HG03571 (cell line): ENCODE data around the gene OTX2.

ENCODE experiments used
- ATAC-seq: cut with Tn5 transposase; IDR thresholded peaks from one replicate; pipeline ENCODE4 v1.9.1; 2021; ENCODE audit not compliant: unreplicated experiment

OTX2 gene

DNA sequence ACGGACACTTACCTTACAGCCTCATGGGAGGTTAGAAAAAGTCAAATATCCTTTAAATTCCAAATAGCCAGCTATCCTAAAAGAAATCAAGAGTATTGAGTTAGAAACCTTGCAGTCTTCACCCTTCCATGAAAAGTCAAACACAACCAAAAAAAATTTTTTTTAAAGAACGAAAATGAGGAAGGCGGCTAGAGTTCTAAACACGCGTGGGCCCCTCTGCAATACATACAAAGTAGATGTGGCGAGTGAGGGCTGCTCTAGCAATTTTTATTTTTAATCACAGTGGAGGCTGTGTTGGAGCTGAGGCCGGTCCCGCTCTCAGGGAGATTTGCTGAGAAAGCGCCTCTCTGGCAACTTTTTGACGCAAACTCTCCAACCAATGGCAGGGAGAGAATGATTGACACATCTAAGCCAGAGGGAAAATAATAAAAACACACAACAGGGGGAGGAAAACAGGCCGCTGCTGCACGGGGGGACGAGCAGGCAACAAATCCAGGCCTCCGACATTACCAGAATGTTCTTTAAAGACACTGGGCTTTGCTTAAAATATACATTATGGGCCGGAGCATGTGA is at the start of gene OTX2:
TSS of gene OTX2 (minus strand) at position 333 of the 573 bp plus-strand sequence. CDS start 5,023 bp downstream, outside the sequence.
- ATAC-seq, result no peak

DNA sequence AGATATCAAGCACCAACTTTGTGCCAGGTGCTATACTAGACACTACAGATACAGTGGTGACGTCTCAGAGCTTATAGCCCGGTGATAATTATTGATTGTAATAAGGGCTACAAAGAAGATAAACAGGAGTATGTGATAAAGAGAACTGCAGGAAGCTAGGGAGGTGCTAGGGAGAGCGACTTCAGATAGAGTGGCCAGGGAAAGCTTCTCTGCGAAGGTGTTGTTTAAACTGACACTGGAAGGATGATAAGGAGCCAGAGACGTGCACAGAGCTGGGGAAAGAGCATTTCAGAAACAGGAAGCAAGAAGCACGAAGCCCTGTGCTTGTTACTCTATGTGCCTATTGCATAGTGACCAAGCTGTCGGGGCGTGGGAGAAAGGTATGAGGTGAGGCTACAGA is 48.1 kb upstream of the OTX2 start:
- ATAC-seq, result no peak

DNA sequence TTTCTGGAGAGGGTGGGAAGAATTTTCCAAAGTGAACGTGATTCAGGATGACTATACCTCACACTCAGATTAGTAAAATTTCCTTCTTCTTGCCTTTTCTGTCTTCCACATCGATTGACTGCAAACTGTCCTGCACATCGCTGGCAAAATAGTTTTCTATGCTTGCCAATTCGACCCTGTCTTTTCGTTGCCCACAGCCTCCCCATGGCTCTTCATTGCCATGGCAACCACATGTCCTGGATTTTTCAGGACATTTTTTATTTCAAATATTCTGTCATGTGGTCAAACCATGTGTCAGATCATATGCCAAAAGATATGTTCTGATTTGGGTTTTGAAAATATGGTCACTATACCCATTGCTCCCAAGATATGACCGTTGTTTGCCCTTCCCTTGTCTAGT is 46.9 kb upstream of the OTX2 start:
- no peak for ATAC-seq

DNA sequence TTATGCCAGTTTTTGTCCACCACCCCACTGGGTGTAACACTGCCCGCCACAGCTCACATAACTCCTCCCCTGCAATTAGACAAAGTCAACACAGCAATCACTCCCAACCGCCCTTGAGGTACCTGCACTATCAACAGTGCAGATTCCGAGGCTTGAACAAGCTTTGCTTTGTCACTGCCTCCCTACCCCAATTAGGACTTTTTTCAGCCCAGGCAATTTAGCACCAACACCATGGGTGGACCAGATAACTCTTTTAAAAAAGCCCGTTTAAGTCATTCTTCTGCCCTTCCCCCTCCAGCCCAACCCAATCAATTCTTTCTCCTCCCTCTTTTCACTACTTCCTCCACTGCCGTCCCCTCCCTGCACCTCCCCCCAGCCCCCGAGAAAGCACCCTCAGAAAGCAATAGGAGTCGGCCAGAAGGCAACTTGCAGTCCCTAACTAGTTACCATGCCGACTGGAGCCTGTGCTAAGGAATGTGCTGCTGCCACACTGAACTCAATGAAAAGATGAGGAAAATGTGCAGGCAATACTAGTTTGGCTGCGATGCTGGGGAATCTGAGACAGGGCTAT is 45.7 kb upstream of the OTX2 start:
- no peak for ATAC-seq

DNA sequence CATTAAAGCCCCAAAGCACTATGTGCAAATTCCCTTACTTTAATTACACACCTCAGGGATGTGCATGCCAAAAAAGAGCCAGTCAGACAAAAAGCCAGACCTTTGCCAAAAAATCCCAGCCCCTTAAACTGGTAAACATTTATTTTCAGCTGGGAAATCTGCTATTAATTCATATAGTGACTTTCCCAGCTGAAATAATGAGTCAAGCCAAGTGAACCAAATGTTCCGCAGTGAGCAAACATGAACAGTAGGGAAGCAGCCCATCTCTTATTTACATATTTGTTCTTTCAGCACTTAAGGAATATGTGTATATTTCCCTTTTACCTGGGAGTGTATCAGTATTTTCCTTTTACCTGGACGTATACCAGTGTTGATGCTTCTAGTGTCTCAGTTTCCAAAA is 44.0 kb upstream of the OTX2 start:
- ATAC-seq, result no peak

DNA sequence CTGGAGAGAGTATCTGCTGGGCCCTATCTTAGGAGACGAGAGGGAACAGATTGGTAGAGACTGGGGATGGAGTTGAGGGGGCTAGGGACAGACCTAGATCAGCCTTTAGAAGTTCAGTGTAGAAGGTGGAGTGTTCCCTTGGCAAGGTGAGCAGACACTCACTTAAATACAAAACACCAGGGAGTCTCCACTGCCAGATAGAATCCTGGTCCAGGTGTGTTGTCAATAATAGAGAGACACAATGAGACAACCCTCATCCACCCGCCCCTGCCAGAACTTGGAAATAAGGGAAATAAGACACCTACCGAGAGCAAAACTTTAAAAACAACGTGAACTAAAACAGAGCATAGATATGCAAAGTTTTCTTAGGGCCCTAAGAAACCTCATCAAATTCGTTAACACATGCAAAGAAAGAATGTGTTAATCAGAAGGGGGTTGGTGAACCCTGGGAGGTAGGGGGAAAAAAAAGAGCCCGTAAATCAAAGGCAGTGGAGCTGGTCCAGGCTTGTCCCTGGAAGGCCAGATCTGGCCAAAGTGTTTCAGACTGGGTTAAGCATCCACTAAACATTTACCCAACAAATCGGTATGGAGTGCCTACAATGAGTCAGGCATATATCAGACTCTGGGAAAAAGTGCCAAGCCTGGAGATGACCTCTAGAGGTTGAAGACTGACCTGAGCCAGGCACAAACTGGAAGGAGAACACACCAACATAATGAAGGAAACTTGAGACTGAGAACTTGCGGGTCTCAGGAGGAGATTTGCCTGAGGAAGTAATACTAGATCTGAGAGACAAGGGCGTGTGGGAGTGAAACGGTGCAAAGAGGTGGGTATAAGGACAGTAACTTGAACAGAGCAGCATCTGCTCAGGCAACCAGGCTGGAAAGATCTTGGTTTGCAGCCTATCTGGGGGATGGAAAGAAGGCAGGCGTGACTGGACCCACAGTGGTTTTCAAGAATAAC is 37.0 kb upstream of the OTX2 start:
- no peak for ATAC-seq

DNA sequence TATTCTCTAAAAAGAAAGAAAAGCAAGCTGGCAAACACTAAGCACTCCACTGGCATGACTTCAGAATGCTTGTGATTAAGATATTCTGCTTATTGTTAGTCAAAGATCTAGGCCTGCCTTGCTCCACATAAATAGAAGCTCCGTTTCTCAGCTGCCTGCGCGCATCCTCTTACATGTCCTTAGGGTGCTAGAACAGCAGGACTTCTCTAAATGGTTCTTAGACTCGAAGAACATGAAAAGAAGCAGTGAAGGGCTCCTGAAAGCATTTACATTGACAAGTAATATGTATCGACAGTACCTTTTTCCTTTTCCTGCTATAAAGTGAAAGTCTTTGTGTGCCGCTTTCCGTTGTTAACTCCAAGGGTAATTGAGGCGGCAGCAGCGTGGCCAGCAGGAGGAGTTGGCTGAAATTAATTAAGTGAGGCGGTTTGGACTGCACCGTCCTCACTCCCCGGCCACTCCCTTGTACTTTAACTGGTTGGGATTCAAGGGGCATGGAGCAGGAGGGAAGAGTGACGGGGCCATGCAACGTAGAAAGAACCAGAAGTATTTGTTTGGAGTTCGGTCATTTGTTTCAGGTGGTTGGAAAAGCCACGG is 34.2 kb upstream of the OTX2 start:
- ATAC-seq, result no peak

DNA sequence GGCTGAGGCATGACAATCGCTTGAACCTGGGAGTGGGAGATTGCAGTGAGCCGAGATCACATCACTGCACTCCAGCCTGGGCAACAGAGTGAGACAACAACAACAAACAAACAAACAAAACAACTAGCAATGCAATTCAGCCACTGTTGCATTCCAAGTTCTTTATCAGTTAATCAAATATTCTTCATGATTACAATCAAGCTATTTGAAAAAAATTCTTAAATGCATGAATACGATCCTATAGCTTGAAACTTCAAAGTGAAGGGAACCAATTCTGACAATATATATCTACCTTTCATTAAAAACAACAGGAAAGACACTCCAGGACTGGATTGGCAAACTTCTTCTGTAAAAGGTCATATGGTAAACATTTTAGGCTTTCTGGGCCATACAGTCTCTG is 31.3 kb upstream of the OTX2 start:
- no peak for ATAC-seq

DNA sequence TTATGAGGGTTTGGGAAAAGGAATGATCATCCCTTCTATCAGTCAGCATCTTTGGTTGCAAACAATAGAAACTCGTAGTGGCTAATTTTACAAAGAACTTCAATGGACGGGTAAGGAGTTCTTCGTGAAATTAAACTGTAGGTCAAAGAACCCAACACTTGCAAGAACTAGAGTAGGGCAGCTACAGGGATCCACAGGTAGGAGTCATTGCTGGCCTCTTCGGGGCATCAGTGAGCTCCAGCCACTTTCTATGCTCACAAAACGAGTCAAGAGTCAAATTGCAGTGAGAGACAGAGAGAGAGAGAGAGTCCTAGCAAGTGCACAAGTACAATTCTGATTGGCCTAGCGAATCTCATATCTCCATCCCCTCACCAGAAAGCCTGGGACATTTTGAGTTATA is 29.9 kb upstream of the OTX2 start:
- ATAC-seq, result no peak

DNA sequence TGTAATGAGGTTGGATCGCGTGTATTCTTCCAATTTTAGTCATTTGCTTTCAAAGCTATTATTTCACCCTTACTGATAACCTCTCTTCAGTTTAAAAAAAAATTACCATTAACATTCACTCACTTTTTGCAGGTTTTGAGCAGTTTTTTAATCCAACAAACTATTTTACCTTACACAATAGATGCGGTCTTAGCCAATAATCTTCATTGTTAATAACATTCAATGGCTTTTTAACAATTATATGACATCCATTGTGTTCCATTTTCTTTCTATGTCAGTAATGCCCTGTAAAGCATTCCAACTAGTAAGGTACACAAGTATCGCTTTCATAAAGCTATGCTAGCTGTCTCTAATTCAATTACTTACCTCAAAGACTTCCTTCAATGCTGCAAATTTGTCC is 18.9 kb upstream of the OTX2 start:
- no peak for ATAC-seq

DNA sequence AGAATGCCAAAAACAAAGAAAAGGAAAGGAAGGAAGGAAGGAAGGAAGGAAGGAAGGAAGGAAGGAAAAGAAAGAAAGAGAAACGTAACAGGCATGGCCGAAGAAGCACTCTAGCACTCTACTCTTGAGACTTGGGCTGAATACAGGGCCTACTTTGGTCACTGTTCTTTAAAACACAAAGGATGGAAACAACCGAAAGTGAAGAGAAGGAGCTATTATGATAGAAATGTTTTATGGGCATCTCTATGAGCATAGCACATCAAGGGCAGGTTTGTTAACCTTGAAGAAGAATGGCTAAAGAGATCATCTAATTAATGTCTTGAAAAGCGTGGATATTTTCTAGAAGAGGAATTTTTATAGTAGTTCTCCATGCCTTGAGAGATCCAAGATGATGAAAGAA is 15.9 kb upstream of the OTX2 start:
- ATAC-seq, result no peak

DNA sequence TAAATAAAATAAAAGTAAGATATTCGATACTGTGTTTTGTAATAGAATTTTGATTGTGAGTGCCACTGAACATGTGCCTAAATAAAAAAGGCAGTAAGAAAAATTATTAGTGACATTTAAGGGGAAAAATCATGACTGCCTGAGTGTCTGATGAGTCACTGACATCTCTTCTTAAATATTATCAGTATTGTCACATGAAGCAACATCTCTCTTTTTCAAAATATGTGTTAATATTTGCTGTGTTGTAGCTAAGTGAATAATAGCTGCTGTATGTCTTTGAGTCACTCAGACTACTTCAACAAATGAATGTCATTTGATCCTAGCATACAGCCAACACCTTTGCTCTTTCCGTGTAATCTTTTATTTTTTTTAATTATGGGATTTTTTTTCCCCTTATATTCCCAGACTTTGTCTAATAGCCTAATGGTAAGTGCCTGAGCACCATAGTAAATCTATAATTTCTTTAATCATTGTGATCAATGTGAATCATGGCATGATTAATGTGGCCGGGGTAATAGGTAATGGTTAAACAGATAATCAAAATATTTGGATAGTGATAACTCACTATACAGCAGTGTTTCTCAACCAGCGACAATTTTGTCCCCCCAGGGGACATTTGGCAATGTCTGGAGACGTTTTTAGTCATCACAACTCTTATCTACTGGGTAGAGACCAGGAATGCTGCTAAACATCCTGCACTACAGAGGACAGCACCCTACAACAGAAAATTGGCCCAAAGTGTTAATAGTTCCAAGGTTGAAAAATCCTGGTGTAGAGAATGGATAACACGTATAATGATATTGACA is 11.7 kb upstream of the OTX2 start:
- ATAC-seq, result no peak

DNA sequence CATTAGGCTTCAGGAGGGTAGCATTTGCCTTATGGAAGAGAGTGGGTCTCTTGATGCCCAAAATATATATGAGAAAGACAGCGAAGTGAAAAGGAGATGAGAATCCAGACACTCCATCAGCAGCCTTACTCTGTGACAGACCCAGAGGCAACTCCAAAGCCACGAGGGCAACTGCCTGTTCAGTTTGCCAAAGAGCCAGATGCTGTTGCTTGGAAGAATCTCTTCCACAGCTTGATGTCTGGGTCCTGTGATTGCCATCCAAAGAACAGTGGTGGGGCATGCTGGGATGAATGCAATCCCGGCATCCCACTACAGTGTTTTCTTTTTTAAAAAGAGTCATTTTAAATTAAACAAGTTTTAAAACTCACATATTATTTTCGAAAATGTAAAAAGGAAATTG is 10.9 kb upstream of the OTX2 start:
- no peak for ATAC-seq

DNA sequence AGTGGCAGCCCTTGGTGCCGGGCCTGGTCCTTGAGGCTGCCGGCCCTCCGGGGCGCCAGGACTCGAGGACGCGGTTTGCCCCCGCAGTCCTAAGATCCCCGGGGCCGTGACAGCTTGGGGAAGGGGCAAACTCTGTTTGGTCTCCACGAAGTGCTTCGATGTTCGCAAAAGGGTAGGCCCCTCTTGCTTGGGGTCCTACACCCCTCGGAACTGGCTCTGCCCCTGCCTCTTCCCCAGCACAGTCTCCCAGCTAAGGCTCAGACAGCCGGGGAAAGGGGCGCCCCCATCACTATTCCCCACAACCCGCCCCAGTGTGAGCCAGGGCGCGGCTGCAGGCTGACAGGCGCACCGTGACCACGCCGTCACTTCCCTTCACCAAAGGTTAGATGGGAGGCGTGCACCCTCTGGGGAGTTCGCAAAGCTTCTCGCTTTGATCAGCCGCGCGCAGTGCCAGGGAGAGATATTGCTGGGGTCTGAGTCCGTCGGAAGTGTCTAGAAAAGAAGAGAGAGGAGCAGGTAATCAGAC is 7.2 kb upstream of the OTX2 start:
- ATAC-seq, result no peak

DNA sequence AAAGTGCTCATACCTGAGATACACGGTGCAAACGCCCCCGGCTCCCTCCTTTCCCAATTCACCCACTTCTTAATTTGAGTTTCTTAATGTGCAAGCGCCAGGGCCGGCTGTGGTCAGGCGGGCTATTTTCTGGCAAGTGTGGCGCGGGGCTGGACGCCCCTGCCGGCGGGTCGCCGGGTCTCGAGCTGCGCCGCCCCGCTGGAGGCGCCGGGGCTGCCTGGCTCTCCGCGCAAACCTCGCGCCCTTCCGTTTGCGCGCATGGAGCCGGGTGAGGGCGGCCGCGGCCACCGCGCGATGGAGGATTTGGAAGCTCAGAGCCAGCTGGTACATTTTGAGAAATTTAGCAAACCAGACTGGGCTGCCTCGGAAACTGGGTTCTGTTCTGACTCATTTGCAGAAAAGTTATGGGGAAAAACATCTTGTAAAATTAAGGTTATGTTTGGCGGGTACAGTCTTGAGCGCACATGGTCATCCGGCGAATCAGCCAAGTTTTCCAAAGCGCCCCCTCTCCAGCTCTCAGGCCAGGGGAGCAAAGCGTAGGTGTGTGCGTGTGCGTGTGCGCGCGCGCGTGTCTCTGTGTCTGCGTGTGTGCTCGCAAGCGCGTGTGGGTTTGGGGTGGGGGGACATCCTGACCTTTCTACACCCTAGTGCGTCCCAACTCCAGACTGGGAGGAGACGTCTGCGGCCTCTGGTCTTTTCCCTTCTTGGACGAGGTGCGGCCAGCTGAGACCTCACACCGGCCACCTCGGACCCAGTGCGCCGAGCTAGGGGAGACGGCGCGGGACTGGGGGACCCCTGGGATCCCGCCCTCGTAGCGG is 6.5 kb upstream of the OTX2 start:
- ATAC-seq, result no peak

DNA sequence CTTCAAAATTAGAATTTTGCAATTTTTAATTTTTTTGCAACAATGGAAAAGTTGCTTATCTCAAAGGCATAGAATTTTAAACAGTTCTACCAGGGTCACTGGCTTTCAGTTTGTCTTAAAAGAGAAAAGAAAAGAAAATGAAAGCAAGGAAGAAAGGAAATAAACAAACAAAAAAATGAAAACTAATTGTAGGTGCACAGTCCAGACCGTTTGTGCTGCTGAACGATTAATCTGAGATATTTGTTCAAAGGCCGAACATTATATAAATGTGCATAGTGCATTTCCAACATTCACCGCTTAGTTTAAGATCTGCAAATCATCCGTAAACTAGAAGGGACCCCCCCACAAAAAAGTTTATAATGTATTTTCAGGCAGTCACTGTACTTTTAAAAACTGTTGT is 5.5 kb upstream of the OTX2 start:
- no peak for ATAC-seq

DNA sequence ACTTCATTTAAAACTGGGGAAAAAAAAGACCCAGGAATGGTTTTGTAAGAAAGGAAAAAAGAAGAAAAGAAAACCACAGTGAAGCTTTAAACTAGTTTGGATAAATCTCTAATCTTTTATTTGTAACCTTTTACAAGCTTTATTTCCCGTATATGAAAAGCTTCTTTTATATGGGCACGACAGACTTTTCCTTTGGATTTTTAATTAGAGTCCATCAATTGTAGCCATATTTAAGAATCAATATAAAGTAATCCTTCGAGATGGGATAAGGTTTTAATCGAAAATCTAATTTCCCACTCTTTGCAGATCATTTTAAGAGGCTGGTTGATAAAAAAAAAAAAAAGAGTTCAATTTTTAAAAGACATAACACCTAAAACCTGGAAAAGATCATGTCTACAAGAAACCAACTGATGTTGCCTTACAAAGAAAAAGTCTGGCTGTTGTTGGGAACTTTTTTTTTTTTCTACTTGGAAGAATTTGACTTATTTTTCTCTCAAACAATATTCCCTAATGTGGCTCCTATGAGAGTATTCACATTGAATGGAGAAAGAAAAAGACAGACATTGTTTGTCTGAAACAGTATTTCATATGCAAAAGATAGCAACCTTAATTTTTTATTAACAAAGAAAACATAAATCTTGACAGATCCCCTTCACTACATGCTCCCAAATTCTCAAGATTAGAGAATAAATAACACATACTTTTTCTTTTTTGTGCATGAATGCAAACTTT is 4.9 kb upstream of the OTX2 start:
- no peak for ATAC-seq

DNA sequence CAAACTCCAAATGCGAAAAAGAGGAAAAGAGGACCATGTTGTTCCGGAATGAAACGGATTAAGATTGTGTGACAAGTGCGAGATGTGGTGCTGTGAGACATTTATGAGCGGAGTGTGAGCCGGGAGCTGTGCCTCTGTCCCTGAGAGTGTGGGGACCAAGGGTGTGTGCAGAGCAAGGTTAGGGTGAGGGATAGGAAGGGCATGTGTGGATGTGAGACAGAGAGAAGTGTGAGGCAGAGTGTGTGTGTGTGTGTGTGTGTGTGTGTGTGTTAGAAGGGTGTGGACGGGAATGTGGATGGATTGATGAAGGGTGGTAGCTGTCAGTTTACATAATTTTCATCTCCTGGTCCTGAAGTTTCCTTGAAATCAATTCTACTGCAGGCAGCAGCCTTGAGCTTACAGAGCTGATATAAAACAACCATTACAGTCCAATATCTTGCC is 4.3 kb upstream of the OTX2 start:
- ATAC-seq, result no peak

DNA sequence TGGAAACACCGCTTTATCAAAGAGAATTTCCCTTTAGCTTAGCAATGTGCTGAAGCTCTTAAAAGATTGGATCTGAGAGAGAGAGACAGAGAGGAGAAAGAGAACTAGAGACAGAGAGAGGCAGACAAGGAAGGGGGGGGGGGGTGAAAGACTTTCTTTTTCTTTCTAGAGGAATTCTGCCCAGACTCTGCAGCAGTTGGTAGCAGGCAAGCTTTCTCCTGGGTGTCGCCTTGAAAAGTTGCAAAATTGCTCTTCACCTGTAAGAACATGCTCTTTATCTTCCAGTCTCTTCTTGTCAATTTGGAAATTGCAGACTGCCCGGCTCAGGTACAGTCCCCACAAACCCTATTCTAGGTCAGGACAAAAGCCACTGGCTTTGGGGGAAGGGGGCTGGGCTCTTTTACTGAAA is 2.9 kb upstream of the OTX2 start:
- no peak for ATAC-seq
